ENCODE results near the gene ZNF837. TPM values are rescaled to one million over a fixed set of nuclear protein-coding genes. Genes with fewer than 3 reads are reported as not detected.

ZNF837 gene
- total and polyA plus RNA-seq, 2 of the 4 experiments (the other 2 are of a cell fraction) = 0.54 to 1.2 TPM

- 98% methylated on average over 10 of the region's 26 CpGs; no CpG with 5 or more reads in 1 of the 2 experiments for WGBS, 2 experiments (ENCODE audit: extremely low coverage in 2 of 2, insufficient read length in 1 of 2)
- Histone ChIP-seq H3K56ac (ENCODE audit: extremely low read depth, insufficient read depth, low read length) (no peak overlapping the region), H3K18ac (ENCODE audit: low read depth, low read length) (no peak overlapping the region), H3K27ac (ENCODE audit: insufficient read depth, low read length) (no peak overlapping the region), H3K9ac (ENCODE audit: low read depth, low read length) (no peak overlapping the region), H3K4ac (ENCODE audit: low read depth, low read length) (no peak overlapping the region), H3K9me3 (ENCODE audit: control insufficient read depth, insufficient read depth, low read length) (no peaks in the 10 kb centered on the region), H3K27me3 (ENCODE audit: control insufficient read depth, insufficient read depth, low read length) (no peaks in the 10 kb centered on the region), H3K23ac (ENCODE audit: low read depth, low read length) (no peak overlapping the region), H3K4me3 (ENCODE audit: insufficient read depth, low read depth, low read length) (no peak overlapping the region), H3K4me2 (ENCODE audit: low read depth, low read length) (no peak overlapping the region), H4K91ac (ENCODE audit: insufficient read depth, low read depth, low read length) (no peak overlapping the region), H2AK5ac (ENCODE audit: low read depth, low read length) (no peak overlapping the region), H2AFZ (replicated peaks; ENCODE audit: low read length, poor library complexity) (no peak overlapping the region), H2BK20ac (ENCODE audit: low read depth, low read length) (no peak overlapping the region), H3K14ac (replicated peaks; ENCODE audit: low read depth, low read length) (no peak overlapping the region), H3K4me1 (ENCODE audit: control insufficient read depth, insufficient read depth, low read length) (no peaks in the 10 kb centered on the region), H4K5ac (ENCODE audit: low read depth, low read length) (no peak overlapping the region), H3K9me1 (ENCODE audit: insufficient read depth, low read length) (peaks cover 2% of the 10 kb centered on the region; the same call in 1 of the 2 replicates), H2BK120ac (ENCODE audit: low read depth, low read length) (no peak overlapping the region), H4K20me1 (ENCODE audit: insufficient read depth, low read length) (peaks cover 53% of the 10 kb centered on the region), H4K8ac (ENCODE audit: low read depth in 2 of 2, low read length in 2 of 2) (no peak overlapping the region), H2BK5ac (ENCODE audit: low read depth, low read length, poor library complexity, severe bottlenecking) (no peak overlapping the region), H3K79me1 (ENCODE audit: low read depth in 1 of 2, low read length in 2 of 2) (peaks cover 11 to 49% of the 10 kb centered on the region in 2 experiments), H2AK9ac (replicated peaks; ENCODE audit: low read depth, low read length, poor library complexity) (peak overlapping the region; percentile 16), H3K36me3 (ENCODE audit: control insufficient read depth, insufficient read depth, low read length) (peaks cover 29% of the 10 kb centered on the region), H2BK15ac (ENCODE audit: low read depth, low read length) (no peak overlapping the region)
- in situ Hi-C loops (cut with MboI; ENCODE audit: low sequenced_read_pairs) (no loop called here), dilution Hi-C loops (cut with HindIII; ENCODE audit: low sequenced_read_pairs, unreplicated experiment) (no loop called here), intact Hi-C loops (cut with micrococcal nuclease) (no loop called here)
- POLR2A ChIA-PET (ENCODE audit: unreplicated experiment) = interaction anchor here (0.6 kb wide), 1 partner anchor 153 kb away, joined by 3 read pairs; no protein-coding TSS in a partner anchor
- TF ChIP-seq RFX5 (IDR thresholded peaks at IDR 0.05; ENCODE audit: low read depth, low read length) = no peak
- no peak for TF ChIP-seq SMC3 (IDR thresholded peaks at IDR 0.05; ENCODE audit: low read depth, low read length)
- TF ChIP-seq RCOR1 (IDR thresholded peaks at IDR 0.05; ENCODE audit: insufficient replicate concordance, low read length) = no peak
- TF ChIP-seq ELK1 (IDR thresholded peaks at IDR 0.05; ENCODE audit: borderline replicate concordance, low read depth, low read length) = no peak
- no peak for TF ChIP-seq MAFK (IDR thresholded peaks at IDR 0.05; ENCODE audit: low read depth, low read length)
- no peak for TF ChIP-seq NFE2L2 (IDR thresholded peaks at IDR 0.05; ENCODE audit: low read depth, low read length)
- no peak for TF ChIP-seq CHD1 (IDR thresholded peaks at IDR 0.05; ENCODE audit: low read depth, low read length)
- TF ChIP-seq MAZ (IDR thresholded peaks at IDR 0.05; ENCODE audit: borderline replicate concordance, low read depth, low read length) = no peak
- TF ChIP-seq POLR2A (IDR thresholded peaks at IDR 0.05; ENCODE audit: low read depth, low read length) = no peak
- no peak for TF ChIP-seq CEBPB (IDR thresholded peaks at IDR 0.05; ENCODE audit: low read depth, low read length)
- TF ChIP-seq MXI1 (IDR thresholded peaks at IDR 0.05; ENCODE audit: borderline replicate concordance, low read depth, low read length) = no peak
- TF ChIP-seq BHLHE40 (IDR thresholded peaks at IDR 0.05; ENCODE audit: low read depth, low read length) = no peak
- TF ChIP-seq FOS (IDR thresholded peaks at IDR 0.05; ENCODE audit: low read depth, low read length) = no peak
- ATAC-seq (ENCODE audit: low read depth) (no peak), DNase-seq (no peak)
- CTCF ChIA-PET = no interaction called here
- no TSS peak for BruUV-seq (replicated peaks)
Measured at GRCh38 chr19:58392945-58393724, 12.3 kb upstream of the ZNF837 start.

Measured in IMR-90 (cell line).